AG04450 (cell line): ENCODE data around the gene WNT7A. TPM values are rescaled to one million over a fixed set of nuclear protein-coding genes. Genes with fewer than 3 reads are reported as not detected.

Experiments
- CTCF ChIA-PET: fragments of 300-600, 350-600 bp; formaldehyde crosslinking; extraction: SDS; loops from one replicate; lab custom pipeline; 2022; ENCODE audit warnings: antibody characterized with exemption, inconsistent platforms; lab: Charles Lee
- POLR2A ChIA-PET: fragments of 350-600 bp; formaldehyde crosslinking; extraction: SDS; loops from one replicate; lab custom pipeline; 2021; ENCODE audit warnings: antibody characterized with exemption, inconsistent platforms; lab: Yijun Ruan, JAX
- DNase-seq: peaks from one replicate; pipeline ENCODE4 v3.0.0-alpha.2; 2011; ENCODE audit warnings: low read depth, low spot score
- H3K27ac ChIP-seq: one replicate; pipeline ENCODE4 v1.5.1; 2012; ENCODE audit warnings: low read depth, low read length, control low read depth
- H3K27me3 ChIP-seq: one replicate; pipeline ENCODE4 v1.6.0; 2012; ENCODE audit warnings: low read length; ENCODE audit not compliant: control insufficient read depth, insufficient read depth
- H3K4me3 ChIP-seq: 2 replicates; pipeline ENCODE4 v1.5.1; 2011; ENCODE audit warnings: mild to moderate bottlenecking, low read depth, low read length, control low read depth
- H3K9me3 ChIP-seq: 2 replicates; pipeline ENCODE4 v1.5.1; 2012; ENCODE audit warnings: low read length; ENCODE audit not compliant: control insufficient read depth, insufficient read depth
- CTCF ChIP-seq: IDR thresholded peaks from 2 replicates; pipeline ENCODE4 v1.5.1; 2011; ENCODE audit warnings: low read depth, low read length, control low read depth, inconsistent platforms
- polyA plus RNA-seq: library from polyadenylated mRNA; depleted of rRNA; stranded (reverse); fragments of >200 nt; gene quantifications from 2 replicates; pipeline ENCODE4 v1.2.3, GENCODE V29; 2011

The WNT7A gene
- polyA plus RNA-seq, 1 experiment: not detected

GRCh38 chr3:13851091-13851849, 28.6 kb downstream of the WNT7A start:
- CTCF ChIA-PET: no interaction called here
- H3K4me3 ChIP-seq: no peak overlapping the region
- no peak for DNase-seq
- H3K27me3 ChIP-seq: no peaks in the 10 kb centered on the region
- POLR2A ChIA-PET: no interaction called here
- no peak overlapping the region for H3K27ac ChIP-seq
- peaks cover 6% of the 10 kb centered on the region; the same call in 1 of the 2 replicates for H3K9me3 ChIP-seq
- no peak for TF ChIP-seq CTCF

- no peak for DNase-seq
- CTCF ChIA-PET: no interaction called here
- H3K27ac ChIP-seq: no peak overlapping the region
- no peak overlapping the region for H3K4me3 ChIP-seq
- H3K9me3 ChIP-seq: peaks cover 6% of the 10 kb centered on the region; the same call in 1 of the 2 replicates
- H3K27me3 ChIP-seq: no peaks in the 10 kb centered on the region
- POLR2A ChIA-PET: no interaction called here
- TF ChIP-seq CTCF: no peak
These were observed 29.5 kb downstream of the WNT7A start for GRCh38 chr3:13850161-13850945.

- H3K27me3 ChIP-seq: no peaks in the 10 kb centered on the region
- H3K4me3 ChIP-seq: no peak overlapping the region
- ChIA-PET CTCF (no interaction called here), POLR2A (no interaction called here)
- no peak overlapping the region for H3K27ac ChIP-seq
- DNase-seq: no peak
- H3K9me3 ChIP-seq: peaks cover 3% of the 10 kb centered on the region; the same call in 1 of the 2 replicates
- no peak for TF ChIP-seq CTCF
These were observed 30.9 kb downstream of the WNT7A start for GRCh38 chr3:13849018-13849417.

GRCh38 chr3:13846716-13847570, 32.9 kb downstream of the WNT7A start:
- CTCF ChIA-PET: no interaction called here
- POLR2A ChIA-PET: no interaction called here
- Histone ChIP-seq H3K27ac (no peak overlapping the region), H3K27me3 (no peaks in the 10 kb centered on the region), H3K4me3 (no peak overlapping the region), H3K9me3 (no peaks in the 10 kb centered on the region; the same call in 1 of the 2 replicates)
- DNase-seq: no peak
- no peak for TF ChIP-seq CTCF
